Measurements from ENCODE around the gene CLN5.
"Not testable (repeated sequence)": the region's sequence is repeated elsewhere in the genome, so short reads cannot be mapped to it uniquely, and the experiment has no call there.

CLN5 gene

DNA sequence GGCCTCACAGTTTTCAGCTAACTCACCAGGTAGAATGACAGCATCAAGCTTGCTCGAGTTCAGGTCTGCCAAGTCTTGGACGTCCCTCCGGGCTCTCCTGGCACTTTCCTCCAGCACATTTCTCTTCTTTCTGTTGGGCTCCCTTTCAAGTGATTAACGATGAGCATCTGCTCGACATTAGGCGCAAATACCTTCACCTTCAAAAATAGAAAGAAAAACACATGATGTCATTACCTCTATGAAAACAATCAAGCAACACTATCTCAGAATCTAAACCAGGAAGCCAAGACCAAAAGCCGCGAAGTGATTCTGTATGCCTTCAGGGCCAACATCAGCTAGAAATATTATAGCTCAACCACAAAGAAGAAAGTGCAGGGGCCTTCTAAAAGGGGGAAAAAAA is 15.4 kb upstream of the CLN5 start:
- no peak for DNase-seq

DNA sequence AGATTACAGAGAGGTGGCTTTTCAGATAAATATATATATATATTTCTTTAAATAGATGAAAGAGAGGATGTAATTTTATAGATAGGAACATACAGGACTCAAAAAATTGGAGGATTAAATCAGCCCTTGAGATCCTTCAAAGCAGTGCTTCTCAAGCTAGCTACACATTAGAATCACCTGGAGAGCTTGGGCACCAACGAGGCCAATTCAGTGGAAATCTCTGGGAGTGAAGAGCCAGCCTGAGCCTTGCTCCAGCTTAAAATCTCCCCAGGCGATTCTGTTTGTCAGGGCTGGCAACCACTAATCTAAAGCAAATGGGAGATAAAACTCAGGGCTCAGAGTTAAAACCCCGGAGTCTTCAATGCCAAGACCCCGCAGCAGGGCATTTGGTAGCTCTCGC is 15.0 kb upstream of the CLN5 start:
- no peak for DNase-seq

DNA sequence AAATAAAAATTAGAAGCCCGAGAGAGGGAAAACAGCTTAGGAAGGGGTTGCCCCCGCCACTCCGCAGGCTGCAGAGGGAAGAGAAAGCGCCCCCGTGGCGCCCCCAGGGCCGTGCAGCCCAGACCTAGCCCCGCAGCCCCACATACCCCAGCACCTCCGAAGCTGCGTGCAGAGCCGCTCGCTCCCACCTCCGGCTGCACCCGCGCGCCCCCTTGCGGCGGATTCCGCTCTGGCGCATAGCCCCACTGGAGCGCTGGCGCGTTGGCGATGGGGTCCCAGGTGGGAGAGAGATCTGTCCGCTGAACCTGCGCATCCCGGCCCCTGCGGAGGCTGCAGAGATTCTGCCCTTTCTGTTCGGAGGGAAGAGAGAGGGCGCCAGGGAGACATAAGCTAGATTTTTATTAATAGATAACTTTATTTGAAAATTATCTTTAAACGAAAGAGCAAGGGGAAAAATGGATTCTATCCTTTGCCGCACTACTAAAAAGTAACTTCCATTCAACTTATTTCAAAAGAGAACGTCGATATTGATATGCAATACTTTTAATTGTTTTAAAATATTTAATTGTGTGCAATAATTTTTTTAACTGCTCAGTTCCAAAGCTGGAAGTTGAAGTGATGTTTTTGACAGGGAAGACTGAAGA is 11.7 kb upstream of the CLN5 start:
- DNase-seq, result no peak

DNA sequence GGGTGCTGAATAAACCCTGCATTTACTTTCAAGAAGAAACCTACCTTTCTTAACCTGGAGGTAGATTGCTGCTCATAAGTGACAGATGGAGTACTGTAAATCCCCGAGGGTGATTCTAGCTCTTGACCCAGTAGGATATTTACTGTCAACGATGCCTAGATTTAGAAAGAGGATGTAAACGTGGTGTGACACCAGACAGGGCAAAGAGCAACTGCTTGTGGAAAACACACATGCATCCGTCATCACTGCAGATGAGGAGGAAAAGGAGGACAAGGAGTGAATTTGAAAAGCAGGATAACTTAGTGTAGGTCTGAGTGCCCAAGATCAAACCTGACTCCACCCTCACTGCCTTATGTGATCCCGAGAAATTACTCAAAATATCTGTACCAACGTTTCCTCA is 9.8 kb upstream of the CLN5 start:
- DNase-seq, result no peak

DNA sequence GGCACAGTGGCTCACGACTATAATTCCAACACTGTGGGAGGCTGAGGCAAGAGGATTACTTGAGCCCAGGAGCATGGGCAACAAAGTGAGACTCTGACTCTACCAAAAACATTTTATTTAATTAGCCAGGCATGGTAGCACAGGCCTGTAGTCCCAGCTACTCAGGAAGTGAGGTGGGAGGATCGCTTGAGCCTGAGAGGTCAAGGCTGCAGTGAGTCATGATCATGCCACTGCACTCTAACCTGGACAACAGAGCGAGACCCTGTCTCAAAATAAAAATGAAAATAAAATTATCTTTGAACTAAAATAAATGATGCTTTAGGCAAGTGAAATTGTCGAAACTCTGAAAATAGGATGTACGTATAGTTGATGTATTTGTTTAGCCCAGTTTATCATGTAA is 8.2 kb upstream of the CLN5 start:
- DNase-seq, result no peak

DNA sequence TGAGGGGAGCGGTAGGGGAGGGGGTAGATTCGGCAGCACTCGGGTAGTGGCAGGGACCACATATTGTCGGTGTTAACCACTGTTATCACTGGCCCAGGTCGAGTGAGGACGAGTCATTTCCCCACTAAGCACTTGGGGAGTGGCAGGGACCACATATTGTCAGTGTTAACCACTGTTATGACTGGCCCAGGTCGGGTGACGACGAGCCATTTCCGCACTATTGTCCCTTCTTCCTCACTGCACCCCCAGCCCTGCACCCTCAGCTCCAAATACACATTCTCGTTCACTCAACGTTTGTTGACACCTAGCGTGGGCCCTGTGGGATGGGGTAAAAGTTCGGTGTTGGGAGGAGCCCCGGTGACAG is 467 bp upstream of the CLN5 start:
- DNase-seq, result no peak

DNA sequence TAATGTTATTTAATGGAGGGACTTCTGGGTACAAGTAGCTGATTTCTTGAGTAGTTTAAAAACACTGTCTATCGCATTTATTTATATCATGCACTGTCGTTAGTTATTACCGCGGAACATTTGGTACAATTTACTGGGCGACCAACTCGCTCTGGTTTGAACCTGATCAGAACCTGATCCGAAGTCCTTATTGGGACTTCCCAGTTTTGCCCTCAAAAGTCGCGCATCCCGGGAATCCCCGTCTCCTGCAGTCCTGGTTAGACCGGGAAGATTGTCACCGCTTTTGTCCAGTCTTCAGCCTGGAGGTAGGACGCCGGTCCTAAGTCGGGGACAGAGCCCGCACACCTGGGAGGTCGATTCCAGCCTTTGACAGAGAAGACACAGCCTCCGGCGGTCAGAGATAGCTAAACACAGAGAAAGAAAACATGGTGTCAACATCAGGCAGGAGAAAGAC is 694 bp downstream of the CLN5 start:
- DNase-seq, result no peak

DNA sequence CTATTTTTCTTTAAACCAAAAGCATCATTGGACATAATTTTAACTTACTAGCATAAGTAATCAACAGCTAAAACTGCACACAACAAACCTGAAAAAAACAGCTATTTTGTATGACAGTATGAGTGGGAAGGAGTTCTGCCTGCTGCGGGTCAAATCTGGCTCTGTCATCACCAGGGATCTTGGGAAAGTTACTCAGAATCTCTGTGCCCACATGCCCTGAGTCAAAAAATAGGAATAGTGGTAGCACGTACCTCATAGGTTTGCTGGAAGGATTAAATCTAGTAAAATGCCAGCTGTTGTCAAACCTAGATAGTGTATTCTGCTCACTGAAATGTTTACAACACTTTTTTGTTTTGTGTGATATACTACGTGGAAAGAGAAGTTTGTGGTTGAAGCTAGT is 1.1 kb downstream of the CLN5 start:
- DNase-seq, result no peak

DNA sequence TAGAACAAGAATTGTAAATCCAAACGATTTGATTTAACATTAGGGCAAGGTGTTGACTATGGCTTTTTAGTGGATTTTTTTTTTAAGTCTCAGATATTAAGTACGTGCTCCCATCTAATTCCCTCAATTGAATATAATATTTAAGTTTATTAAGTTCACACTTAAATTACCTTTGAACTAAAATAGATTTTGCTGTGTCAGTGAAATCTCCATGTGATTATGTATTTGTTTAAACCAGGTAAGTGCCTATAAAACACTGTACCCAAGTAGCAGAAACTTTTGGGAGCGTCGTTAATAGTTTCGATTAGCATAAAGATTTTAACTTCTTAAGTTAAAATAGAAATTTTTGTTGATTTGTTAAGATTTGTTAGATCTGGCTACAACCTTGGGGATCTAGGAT is 1.6 kb downstream of the CLN5 start:
- no peak for DNase-seq

DNA sequence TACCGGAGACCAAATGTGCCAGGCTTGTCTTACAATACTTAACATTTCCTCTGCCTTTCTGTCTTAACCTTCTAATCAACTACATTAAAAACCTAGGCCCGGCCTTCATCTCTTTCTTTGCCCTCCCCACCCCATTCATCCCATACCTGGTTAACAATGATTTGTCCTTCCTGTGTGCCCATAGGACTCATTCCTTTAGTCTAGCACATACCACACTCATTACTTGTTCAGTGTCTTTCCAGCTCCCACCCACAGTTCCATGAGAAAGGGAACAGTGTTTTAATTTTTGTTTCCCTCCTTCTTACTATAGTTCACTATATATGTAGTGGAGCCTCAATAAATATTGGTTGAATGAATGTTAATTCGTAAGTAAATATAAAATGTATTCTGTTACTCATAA is 2.4 kb downstream of the CLN5 start:
- no peak for DNase-seq

DNA sequence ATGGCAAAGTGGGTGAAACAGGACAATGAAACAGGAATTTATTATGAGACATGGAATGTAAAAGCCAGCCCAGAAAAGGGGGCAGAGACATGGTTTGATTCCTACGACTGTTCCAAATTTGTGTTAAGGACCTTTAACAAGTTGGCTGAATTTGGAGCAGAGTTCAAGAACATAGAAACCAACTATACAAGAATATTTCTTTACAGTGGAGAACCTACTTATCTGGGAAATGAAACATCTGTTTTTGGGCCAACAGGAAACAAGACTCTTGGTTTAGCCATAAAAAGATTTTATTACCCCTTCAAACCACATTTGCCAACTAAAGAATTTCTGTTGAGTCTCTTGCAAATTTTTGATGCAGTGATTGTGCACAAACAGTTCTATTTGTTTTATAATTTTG is 8.6 kb downstream of the CLN5 start:
- no peak for DNase-seq

DNA sequence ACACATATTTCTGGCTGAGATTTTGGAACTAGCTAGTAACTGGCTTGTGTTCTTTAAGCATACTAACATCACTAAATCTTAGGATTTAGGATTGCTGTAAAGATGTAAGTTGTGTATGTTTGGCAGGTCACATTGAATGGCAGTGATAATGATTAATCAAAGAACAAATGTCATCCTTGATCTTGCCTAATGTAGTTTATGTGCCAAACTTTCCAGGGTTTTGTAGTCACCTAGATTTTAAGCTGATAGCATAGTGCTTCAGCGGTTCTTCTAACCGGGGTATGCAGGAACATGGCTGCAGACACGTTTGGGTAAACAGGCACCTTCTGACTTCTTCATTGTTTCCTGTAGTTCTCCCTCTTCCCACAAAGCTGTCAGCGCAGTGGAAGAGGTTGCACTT is 9.7 kb downstream of the CLN5 start:
- DNase-seq, result no peak

DNA sequence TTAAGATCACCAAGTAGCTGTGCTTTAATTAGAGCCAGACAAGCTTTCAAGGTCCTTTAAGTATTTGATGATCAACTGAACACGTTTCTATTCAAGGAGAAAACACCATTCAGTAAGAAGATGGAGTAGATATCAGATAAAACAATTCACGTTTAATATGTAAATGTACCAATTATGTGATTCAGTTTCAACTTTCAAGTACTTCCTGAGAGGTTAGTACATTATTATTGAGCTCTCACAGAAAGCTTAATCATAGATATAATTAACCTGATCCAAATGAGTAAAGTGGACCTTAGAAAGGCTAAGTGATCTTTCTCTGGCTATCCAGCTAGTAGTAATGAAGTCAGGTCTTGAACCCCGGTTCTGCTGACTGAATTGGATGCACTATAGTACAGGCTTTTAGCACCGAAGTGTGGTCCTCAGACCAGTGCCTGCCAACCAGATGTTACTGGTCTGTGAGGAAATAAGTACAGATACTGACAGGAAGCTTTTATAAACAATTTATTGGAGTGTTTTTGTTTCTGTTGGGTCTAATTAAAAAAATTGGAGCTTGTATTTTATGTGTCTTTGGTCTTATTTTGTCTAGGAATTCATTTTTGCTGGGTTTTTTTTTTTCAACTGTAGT is 10.2 kb downstream of the CLN5 start:
- no peak for DNase-seq

DNA sequence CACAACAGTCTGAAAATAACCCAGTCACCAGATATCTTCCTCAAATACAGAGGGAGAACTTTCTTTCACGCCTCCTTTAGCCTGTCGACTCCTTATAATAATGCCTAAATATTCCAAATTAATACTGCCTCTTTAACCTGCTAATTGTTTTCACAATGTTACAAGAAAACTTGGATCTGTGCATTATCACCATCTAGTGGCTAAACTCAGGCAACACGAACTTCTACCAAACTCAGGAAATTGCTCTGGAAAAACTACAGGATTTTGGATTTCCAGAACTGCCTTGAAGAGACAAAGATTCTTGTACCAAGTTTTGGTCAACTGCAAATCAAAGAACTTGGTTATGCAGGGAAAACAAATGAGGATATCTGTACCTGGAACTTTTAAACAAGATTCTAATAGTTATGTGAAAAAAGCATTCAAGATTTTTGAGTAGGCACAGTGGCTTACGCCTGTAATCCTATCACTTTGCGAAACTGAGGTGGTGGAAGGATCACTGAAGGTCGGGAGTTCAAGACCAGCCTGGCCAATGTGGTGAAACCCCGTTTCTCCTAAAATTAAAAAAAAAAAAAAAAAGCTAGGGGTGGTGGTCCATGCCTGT is 10.8 kb downstream of the CLN5 start:
- DNase-seq, result no peak

DNA sequence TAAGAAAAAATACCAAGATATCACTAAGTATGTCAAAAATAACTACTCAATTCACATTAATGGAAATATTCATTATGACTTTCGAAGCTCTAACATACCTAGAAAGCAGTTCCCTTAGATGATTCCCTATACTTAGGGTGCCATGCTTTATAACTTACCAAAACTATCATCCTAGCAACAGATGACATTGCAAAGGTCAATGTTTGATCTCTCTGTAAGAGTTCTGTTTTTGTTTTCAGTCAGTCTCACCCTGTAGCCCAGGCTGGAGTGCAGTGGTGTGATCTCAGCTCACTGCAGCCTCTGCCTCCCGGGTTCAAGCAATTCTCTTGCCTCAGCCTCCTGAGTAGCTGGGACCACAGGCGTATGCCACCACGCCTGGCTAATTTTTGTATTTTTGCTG is 16.5 kb downstream of the CLN5 start:
- not testable (repeated sequence) for DNase-seq

DNA sequence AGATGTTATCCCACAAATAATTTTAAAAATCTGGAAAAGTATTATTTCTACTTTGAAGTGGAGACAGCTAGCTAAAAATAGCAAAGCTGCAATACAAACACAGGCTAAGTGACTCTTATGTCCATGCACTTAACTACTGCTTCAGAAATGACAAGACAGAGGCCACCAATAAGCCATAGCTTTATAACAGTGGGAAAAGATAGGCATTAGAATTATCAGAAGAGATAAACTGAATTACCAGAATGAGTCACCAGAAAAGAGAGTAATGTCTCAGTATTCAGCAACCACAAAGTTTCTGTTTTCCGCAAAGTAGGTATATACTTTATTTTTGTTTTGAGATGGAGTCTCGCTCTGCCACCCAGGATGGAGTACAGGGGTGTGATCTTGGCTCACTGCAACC is 17.1 kb downstream of the CLN5 start:
- DNase-seq, result no peak

DNA sequence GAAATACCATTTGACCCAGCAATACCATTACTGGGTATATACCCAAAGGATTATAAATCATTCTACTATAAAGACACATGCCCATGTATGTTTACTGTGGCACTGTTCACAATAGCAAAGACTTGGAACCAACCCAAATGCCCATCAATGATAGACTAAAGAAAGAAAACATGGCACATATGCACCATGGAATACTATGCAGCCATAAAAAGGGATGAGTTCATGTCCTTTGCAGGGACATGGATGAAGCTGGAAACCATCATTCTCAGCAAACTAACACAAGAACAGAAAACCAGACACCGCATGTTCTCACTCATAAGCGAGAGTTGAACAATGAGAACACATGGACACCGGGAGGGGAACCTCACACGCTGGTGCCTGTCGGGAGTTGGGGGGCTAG is 17.8 kb downstream of the CLN5 start:
- DNase-seq, result not testable (repeated sequence)

DNA sequence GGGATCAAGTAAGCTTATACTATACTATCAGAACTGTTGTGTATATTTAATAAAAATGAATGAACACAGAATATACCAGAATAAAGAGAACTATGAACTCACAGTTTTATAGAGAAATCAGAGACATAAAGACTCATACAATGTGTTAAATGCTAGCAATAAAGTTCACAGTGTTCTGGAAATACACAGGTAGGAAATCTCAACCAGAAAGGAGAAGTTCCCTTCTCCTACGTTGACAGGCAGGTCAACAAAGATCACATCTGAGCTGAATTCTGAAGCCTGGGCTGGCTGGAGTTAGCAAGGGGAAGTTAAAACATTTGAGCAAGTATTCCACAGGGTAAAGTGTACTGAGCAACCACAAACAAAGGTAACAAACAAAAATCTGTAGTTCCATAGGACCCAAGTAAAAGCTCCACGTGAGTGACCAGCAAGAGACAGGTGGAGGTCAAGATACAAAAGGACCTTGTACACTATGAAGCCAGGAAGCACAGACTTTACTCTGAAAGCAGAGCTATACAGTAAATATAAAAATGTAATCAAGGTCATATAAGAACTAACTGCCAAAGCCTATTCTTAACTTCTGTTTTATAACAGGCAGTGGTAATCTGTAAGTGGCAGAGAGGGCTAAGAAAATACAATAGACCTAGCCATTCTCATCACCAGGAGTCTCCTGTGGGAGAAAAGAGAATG is 22.1 kb downstream of the CLN5 start:
- no peak for DNase-seq

DNA sequence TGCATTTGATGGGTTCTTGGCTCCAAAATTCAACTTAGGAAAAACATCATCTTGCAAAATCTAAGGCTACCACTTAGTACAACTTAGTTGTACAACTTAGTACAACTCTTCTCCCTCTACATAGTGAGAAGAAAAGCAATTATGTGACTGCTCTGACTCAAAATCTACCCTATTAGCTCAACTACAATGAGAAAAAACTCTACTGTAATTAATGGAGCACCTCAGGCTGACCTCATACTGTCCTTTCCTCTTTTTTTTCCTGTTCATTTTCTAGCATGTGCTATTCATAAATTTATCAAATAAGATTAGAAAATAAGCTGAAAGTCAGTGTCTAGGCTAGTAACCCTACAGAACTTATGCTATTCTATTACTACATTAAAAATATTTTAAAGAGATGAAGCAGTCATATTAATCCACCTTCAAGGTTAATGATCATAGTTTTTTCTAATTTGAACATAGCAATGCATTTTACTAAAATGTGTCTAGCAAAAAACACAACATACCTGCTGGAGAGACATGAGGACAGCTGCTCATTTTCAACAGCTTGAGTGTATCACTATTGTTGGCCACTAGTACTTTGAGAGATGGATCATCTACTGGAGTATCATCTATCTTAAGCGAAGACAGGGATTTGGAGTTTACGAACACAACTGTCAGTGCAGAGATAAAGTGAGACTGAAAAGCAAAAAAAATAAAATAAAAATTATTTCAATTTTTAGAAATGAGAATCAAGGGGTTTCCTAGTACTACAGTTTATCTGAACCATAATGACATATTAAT is 23.2 kb downstream of the CLN5 start:
- DNase-seq, result no peak

DNA sequence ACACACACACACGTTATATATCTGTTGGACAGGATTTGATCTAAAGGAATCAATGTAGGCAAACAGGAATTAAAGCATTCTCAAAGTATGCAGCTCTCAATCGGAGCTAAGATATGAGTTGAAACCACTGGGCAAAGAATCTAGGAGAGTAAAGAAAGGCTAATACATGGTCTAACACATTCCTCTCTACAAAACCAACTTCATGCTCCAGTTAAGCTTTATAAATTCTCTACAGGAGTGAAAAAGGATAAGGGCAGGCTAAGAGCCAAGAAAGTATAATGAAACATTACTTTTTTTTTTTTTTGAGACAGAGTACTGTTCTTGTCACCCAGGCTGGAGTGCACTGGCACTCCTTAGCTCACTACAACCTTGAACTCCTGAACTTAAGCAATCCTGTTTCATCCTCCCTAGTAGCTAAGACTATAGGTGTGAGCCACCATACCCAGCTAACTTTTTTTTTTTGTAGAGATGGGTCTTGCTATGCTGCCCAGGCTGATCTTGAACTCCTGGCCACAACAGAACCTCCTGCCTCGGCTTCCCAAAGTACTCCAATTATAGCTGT is 24.5 kb downstream of the CLN5 start:
- no peak for DNase-seq

DNA sequence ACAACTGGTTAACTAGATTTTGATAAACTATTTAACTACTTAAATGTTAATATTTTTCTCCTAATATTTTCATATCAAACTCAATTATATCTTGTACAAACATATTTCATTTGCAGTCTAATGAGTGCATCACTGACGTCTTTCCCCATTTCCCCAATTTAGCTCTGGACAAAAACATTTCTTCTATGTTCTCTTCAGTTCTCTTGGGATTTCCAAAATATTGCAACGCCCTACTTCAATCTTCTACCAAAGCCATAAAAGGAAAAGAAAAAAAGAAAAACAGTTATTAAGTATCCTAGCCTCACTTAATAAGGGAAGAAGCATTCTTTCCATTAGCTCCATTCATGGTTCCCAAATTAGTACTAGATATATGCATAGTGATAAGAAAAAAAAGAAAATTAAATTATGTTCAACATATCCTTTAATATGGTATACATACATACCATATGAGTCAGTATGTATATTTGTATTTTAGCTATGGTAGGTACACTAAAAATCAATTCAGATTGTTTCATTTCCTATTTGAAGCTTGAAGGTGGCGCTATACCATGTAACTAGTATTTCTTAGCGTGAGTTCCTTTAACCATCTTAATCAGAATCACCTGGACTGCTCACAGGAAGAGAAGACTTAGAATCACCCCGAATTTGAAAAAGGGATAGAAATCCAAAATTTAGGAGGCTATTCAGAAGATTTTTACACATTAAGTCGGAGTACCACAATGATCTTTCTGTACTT is 25.2 kb downstream of the CLN5 start:
- no peak for DNase-seq

DNA sequence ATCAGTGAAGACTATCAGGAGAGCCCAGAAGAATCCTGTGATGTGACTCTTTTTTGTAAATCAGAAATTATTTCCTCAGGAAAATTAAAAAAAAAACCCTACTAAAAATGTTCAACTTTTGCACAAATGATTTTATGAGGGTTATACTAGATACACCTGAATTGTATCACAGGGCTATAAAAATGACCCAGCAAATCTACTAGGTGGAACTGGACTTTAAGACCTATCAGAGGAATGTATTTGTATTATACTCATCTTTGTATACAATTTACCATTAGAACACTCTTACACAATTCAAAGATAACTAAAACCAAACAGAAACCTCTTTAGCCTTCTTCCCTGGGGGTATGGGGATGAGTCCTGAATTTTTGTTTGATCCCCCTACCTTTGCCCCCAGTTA is 27.9 kb downstream of the CLN5 start:
- no peak for DNase-seq

Data from NCI-H2081 treated with DMSO at 0.1 percent for 48 hours (cell line).